ENCODE results near the gene CARD19. TPM values are rescaled to one million over a fixed set of nuclear protein-coding genes. Genes with fewer than 3 reads are reported as not detected.

The CARD19 gene
- total RNA-seq, 1 experiment from 2014 or later = 63.4 TPM

DNA sequence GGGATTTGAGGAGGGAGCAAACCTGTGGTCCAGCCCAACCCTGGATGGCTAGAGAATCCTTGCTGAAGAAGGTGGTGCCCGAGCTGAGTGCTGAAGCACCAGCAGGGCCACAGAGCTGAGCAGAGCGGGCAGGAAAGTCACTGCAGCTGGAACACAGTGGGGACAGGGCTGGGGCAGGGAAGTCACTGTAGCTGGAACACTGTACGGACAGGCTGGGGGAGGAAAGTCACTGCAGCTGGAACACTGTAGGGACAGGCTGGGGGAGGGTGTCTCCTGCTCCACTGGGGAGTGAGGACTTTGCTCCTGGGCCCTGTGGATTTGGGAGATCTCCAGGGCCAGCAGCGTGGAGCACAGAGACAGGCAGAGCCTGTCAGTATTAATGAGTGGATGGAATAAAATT, 46.5 kb upstream of the CARD19 start:
- TF ChIP-seq, protein P1, sequence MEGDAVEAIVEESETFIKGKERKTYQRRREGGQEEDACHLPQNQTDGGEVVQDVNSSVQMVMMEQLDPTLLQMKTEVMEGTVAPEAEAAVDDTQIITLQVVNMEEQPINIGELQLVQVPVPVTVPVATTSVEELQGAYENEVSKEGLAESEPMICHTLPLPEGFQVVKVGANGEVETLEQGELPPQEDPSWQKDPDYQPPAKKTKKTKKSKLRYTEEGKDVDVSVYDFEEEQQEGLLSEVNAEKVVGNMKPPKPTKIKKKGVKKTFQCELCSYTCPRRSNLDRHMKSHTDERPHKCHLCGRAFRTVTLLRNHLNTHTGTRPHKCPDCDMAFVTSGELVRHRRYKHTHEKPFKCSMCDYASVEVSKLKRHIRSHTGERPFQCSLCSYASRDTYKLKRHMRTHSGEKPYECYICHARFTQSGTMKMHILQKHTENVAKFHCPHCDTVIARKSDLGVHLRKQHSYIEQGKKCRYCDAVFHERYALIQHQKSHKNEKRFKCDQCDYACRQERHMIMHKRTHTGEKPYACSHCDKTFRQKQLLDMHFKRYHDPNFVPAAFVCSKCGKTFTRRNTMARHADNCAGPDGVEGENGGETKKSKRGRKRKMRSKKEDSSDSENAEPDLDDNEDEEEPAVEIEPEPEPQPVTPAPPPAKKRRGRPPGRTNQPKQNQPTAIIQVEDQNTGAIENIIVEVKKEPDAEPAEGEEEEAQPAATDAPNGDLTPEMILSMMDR (IDR thresholded peaks at IDR 0.05) = no peak
- TF ChIP-seq TCF7L2 (IDR thresholded peaks at IDR 0.05; ENCODE audit: low read depth, low read length) = no peak
- TF ChIP-seq, protein P2, sequence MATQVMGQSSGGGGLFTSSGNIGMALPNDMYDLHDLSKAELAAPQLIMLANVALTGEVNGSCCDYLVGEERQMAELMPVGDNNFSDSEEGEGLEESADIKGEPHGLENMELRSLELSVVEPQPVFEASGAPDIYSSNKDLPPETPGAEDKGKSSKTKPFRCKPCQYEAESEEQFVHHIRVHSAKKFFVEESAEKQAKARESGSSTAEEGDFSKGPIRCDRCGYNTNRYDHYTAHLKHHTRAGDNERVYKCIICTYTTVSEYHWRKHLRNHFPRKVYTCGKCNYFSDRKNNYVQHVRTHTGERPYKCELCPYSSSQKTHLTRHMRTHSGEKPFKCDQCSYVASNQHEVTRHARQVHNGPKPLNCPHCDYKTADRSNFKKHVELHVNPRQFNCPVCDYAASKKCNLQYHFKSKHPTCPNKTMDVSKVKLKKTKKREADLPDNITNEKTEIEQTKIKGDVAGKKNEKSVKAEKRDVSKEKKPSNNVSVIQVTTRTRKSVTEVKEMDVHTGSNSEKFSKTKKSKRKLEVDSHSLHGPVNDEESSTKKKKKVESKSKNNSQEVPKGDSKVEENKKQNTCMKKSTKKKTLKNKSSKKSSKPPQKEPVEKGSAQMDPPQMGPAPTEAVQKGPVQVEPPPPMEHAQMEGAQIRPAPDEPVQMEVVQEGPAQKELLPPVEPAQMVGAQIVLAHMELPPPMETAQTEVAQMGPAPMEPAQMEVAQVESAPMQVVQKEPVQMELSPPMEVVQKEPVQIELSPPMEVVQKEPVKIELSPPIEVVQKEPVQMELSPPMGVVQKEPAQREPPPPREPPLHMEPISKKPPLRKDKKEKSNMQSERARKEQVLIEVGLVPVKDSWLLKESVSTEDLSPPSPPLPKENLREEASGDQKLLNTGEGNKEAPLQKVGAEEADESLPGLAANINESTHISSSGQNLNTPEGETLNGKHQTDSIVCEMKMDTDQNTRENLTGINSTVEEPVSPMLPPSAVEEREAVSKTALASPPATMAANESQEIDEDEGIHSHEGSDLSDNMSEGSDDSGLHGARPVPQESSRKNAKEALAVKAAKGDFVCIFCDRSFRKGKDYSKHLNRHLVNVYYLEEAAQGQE (IDR thresholded peaks at IDR 0.05; ENCODE audit: insufficient read depth in 1 of 2, low read depth in 2 of 2, low read length in 1 of 2) = no peak
- TF ChIP-seq SIN3A (IDR thresholded peaks at IDR 0.05; ENCODE audit: borderline replicate concordance, insufficient read depth, low read depth, low read length) = no peak
- no peak for TF ChIP-seq POLR2AphosphoS5 (IDR thresholded peaks at IDR 0.05; ENCODE audit: low read depth, low read length)
- intact Hi-C loops (cut with micrococcal nuclease; ENCODE audit: unreplicated experiment) (no loop called here), in situ Hi-C loops (cut with HindIII; ENCODE audit: low pct_unique_long_range_greater_than_20kb, low sequenced_read_pairs) (no loop called here)
- DNase-seq (ENCODE audit: low read depth, low spot score) = no peak
- no TSS peak for BruUV-seq (replicated peaks)
- no peak for ATAC-seq
- CTCF ChIA-PET = interaction anchor here (0.5 kb wide), 1 partner anchor 525 kb away, joined by 3 read pairs; no protein-coding TSS in a partner anchor
- no peaks in the 10 kb centered on the region for H3K36me3 ChIP-seq (ENCODE audit: control insufficient read depth, insufficient read depth, low read length)
- POLR2A ChIA-PET = no interaction called here
- no peaks in the 10 kb centered on the region; the same call in 1 of the 2 replicates for H3K4me1 ChIP-seq (ENCODE audit: control insufficient read depth, insufficient read depth, low read length)
- no peak overlapping the region for H3K4me3 ChIP-seq (ENCODE audit: low read depth in 2 of 2, low read length in 2 of 2)
- H3K27me3 ChIP-seq (ENCODE audit: control insufficient read depth, insufficient read depth, low read length) = no peaks in the 10 kb centered on the region
- no peak overlapping the region for H3K27ac ChIP-seq (ENCODE audit: low read length)
- no peaks in the 10 kb centered on the region for H3K9me3 ChIP-seq (ENCODE audit: control insufficient read depth, insufficient read depth, low read depth, low read length)

DNA sequence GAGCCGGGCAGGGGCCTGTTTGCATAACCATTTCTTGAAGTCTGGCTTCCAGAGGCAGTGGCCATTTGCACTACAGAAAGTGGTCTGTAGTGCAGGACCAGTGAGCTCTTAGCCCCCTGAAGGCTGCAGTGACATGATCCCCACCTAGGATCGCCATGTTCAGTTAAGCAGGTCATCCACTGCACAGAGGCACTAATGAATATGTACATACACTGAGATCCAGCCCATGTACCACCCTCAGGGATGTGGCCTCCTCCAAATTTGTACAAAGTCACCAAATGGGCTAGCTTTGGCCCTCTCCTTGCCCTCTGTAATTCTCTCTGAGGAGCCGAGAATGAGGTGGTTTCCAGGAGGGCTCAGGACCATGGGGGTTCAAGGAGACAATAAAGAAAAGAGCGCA, 45.8 kb upstream of the CARD19 start:
- POLR2A ChIA-PET = no interaction called here
- no peak overlapping the region for H3K4me3 ChIP-seq (ENCODE audit: low read depth in 2 of 2, low read length in 2 of 2)
- no peaks in the 10 kb centered on the region for H3K36me3 ChIP-seq (ENCODE audit: control insufficient read depth, insufficient read depth, low read length)
- TF ChIP-seq SIN3A (IDR thresholded peaks at IDR 0.05; ENCODE audit: borderline replicate concordance, insufficient read depth, low read depth, low read length) (no peak), TCF7L2 (IDR thresholded peaks at IDR 0.05; ENCODE audit: low read depth, low read length) (no peak), POLR2AphosphoS5 (IDR thresholded peaks at IDR 0.05; ENCODE audit: low read depth, low read length) (no peak)
- TF ChIP-seq, protein P2 (IDR thresholded peaks at IDR 0.05; ENCODE audit: insufficient read depth in 1 of 2, low read depth in 2 of 2, low read length in 1 of 2) = no peak
- TF ChIP-seq, protein P1 (IDR thresholded peaks at IDR 0.05) = no peak
- CTCF ChIA-PET = interaction anchor here (0.7 kb wide), 1 partner anchor 49 kb away, joined by 12 read pairs; no protein-coding TSS in a partner anchor
- in situ Hi-C loops (cut with HindIII; ENCODE audit: low pct_unique_long_range_greater_than_20kb, low sequenced_read_pairs) (no loop called here), intact Hi-C loops (cut with micrococcal nuclease; ENCODE audit: unreplicated experiment) (no loop called here)
- BruUV-seq (replicated peaks) = no TSS peak
- no peaks in the 10 kb centered on the region for H3K9me3 ChIP-seq (ENCODE audit: control insufficient read depth, insufficient read depth, low read depth, low read length)
- H3K27me3 ChIP-seq (ENCODE audit: control insufficient read depth, insufficient read depth, low read length) = no peaks in the 10 kb centered on the region
- no peaks in the 10 kb centered on the region; the same call in 1 of the 2 replicates for H3K4me1 ChIP-seq (ENCODE audit: control insufficient read depth, insufficient read depth, low read length)
- DNase-seq (ENCODE audit: low read depth, low spot score) = no peak
- no peak for ATAC-seq
- no peak overlapping the region for H3K27ac ChIP-seq (ENCODE audit: low read length)
